Central memory CD4-positive, alpha-beta T cell (primary cell): ENCODE measurements around the gene CHI3L1.

ENCODE experiments used
- DNase-seq: peaks from one replicate; pipeline ENCODE4 v3.0.0; 2022

The CHI3L1 gene

GRCh38 chr1:203149188-203149840, 37.2 kb downstream of the CHI3L1 start:
- DNase-seq, result no peak

- DNase-seq, result no peak
Measured at GRCh38 chr1:203148579-203148978, 37.9 kb downstream of the CHI3L1 start.

- DNase-seq, result no peak
Measured at GRCh38 chr1:203148127-203148526, 38.4 kb downstream of the CHI3L1 start.

GRCh38 chr1:203147376-203147775, 39.1 kb downstream of the CHI3L1 start:
- no peak for DNase-seq

GRCh38 chr1:203146537-203146936, 40.0 kb downstream of the CHI3L1 start:
- no peak for DNase-seq

GRCh38 chr1:203146042-203146369, 40.5 kb downstream of the CHI3L1 start:
- DNase-seq, result no peak

GRCh38 chr1:203145321-203146041, 41.0 kb downstream of the CHI3L1 start:
- no peak for DNase-seq

- no peak for DNase-seq
Measured at GRCh38 chr1:203144661-203145060, 41.8 kb downstream of the CHI3L1 start.

GRCh38 chr1:203143641-203144040, 42.9 kb downstream of the CHI3L1 start:
- no peak for DNase-seq

- DNase-seq, result no peak
Measured at GRCh38 chr1:203142684-203143408, 43.7 kb downstream of the CHI3L1 start.

GRCh38 chr1:203142124-203142523, 44.4 kb downstream of the CHI3L1 start:
- no peak for DNase-seq

GRCh38 chr1:203140743-203141520, 45.6 kb downstream of the CHI3L1 start:
- DNase-seq, result no peak

GRCh38 chr1:203139976-203140475, 46.5 kb downstream of the CHI3L1 start:
- DNase-seq, result no peak

- no peak for DNase-seq
Measured at GRCh38 chr1:203138066-203138465, 48.4 kb downstream of the CHI3L1 start.

- DNase-seq, result no peak
Measured at GRCh38 chr1:203137324-203137723, 49.2 kb downstream of the CHI3L1 start.

GRCh38 chr1:203136409-203137042, 50.0 kb downstream of the CHI3L1 start:
- DNase-seq, result no peak

- no peak for DNase-seq
Measured at GRCh38 chr1:203135636-203136305, 50.7 kb downstream of the CHI3L1 start.

- DNase-seq, result no peak
Measured at GRCh38 chr1:203133970-203134725, 52.4 kb downstream of the CHI3L1 start.

- DNase-seq, result no peak
Measured at GRCh38 chr1:203131548-203132200, 54.8 kb downstream of the CHI3L1 start.

GRCh38 chr1:203130358-203130985, 56.0 kb downstream of the CHI3L1 start:
- no peak for DNase-seq
